ENCODE measurements around the gene SLC16A12.
A peak's percentile ranks its signal among the peaks of the same experiment; 100 is the strongest.
"Not testable (repeated sequence)": the region's sequence is repeated elsewhere in the genome, so short reads cannot be mapped to it uniquely, and the experiment has no call there.

The SLC16A12 gene

DNA sequence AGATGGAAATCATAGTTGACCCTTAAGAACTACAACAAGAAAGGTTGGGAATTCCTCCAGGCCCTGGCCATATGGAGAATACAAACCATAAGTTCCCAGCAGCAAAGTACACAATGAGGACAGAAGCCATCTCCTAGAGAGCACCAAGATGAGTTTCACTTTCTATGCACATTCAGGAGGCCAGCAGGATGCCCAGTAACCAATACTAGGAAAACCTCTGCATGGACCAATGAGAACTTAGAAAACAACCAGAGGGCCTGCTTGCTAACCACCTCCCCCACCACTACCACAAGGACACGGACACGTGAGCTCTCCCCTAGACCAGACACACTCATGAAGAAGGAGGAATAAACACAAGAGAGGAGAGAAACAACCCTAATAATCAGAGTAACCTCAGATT, 64.8 kb downstream of the SLC16A12 start:
- no peak for DNase-seq (ENCODE audit: low read depth in 2 of 2)

DNA sequence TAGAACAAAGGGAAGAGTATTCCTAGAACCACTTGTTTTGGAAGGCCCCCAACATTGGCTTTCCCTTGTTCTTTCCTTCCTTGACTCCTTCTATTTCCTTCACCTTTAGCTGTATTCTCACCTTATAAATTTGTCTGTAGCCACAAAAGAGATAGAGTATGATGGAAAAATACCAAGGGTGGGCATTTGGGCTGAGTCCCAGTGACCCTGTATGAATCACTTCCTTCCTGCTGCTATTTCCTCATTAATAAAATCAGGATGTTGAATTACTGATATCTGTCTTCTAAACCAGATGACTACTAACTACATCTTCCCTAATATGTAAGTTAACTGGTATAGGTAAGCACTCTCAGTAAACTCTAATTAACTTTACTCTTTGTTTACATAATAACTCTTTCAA, 65.9 kb downstream of the SLC16A12 start:
- DNase-seq (ENCODE audit: low read depth in 2 of 2): no peak

GRCh38 chr10:89468191-89468965, 67.0 kb downstream of the SLC16A12 start:
- no peak for DNase-seq (ENCODE audit: low read depth in 2 of 2)

- no peak for DNase-seq (ENCODE audit: low read depth in 2 of 2)
These were observed 68.8 kb downstream of the SLC16A12 start for GRCh38 chr10:89466599-89467035.

DNA sequence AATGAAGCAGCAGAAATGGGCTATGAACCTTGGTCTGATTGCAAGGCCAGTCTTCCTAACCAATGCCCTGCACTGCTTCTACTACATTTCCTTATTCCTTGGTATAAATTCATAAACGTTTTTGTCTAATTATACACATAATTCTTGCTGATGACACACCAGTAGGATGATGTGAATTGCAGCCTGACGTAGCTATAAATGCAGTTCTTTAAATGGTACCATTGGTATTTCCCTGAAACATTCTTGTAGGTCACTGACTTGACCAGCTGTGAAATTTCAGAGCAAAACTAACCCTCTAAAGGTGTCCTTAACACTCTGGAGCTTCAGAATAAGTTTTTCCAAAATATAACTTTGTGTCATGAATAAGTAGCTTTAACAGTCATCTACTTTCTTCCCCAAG, 70.2 kb downstream of the SLC16A12 start:
- no peak for DNase-seq (ENCODE audit: low read depth in 2 of 2)

GRCh38 chr10:89463846-89464537, 71.4 kb downstream of the SLC16A12 start:
- DNase-seq (ENCODE audit: low read depth in 2 of 2): no peak

DNA sequence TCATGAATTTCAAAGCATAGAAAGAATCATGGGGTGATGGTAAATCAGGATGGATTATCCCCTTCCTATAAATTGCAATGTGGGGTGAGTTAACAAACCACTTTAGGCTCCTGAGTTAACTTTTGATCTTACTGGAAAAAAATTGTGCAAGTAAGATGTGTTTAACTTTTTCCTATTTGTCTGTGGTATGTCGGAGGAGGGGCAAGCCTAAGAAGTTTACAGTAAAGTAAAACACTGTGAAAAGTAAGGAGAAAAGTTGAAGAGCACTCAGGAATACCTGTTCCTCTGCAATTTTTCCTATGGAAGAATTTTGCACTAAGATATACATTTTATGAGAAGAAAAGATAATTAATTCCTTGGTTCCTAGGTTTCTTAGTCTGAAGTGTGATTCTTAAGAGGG, 76.6 kb downstream of the SLC16A12 start:
- DNase-seq (ENCODE audit: low read depth in 2 of 2): no peak

DNA sequence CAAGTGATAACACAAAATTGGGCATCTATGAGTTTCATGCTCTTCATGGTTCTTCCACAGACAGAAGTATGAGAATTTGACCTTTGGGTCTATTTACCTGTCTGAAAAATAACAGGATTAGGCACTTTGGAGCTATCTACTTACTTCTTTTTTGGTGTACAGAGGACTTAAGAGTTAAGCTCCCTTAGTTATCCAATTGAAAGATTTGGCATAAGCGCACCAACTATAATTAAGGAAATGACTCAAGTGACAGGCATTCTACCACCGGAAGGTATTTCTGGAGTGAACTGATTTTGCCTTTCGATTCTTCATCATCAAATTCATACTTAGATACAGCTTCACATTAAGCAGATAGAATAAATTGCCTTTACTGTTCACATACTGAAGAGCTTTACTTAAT, 77.1 kb downstream of the SLC16A12 start:
- peak; percentile 61 to 68 for DNase-seq (ENCODE audit: low read depth in 2 of 2)

DNA sequence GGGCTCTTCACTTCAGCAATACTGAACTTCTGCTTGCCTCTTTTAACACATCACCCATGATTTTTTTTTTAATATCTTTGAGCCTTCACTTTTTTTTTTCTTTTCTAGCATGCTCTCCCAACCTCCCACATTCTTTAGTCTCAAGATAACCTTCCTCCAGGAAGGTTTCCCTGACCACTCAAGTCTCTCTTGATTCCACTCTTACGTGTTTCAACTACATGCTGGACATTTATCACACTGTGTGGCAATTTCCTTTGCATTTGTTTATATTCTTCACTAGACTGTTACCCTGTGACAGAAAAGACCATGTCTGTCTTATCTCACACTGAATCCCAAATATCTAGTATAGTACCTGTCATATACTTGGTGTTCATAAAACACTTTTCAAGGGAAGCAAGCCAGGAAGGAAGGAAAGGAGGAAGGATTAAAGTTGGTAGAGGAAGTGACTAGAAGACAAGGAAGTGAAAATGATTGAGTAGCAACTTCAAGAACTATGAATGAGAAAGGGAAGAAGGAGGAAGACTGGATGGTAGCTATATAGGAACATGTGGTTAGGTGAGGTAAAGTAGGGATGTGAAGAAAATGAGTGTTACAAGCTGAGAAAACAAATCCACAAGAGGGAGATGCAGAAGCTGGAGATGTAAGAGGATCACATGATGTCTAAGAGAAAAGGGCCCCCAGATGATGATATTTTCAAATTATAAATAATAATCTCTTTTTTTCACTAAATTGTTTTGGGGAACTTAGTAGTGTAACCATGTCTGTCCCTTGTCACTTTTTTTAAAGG, 80.6 kb downstream of the SLC16A12 start:
- no peak for DNase-seq (ENCODE audit: low read depth in 2 of 2)

DNA sequence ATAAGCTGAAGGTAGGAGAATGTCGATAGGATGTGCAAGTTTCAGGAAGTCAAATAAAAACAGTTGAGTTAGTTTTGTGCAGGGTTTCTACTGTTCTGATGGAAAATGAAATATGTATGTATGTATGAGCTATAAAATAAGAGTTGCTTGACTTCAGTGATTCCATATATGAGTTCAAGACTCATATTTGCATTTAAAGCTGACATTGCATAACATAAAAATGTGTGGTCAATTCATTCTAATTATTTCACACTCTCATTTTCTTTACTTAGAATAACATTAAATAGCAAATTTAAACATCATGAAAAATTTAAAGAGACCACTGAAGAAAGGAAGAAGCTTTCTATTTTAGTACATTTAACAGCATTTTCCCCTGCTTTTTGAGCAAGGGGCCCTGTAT, 83.2 kb downstream of the SLC16A12 start:
- DNase-seq (ENCODE audit: low read depth in 2 of 2): no peak

DNA sequence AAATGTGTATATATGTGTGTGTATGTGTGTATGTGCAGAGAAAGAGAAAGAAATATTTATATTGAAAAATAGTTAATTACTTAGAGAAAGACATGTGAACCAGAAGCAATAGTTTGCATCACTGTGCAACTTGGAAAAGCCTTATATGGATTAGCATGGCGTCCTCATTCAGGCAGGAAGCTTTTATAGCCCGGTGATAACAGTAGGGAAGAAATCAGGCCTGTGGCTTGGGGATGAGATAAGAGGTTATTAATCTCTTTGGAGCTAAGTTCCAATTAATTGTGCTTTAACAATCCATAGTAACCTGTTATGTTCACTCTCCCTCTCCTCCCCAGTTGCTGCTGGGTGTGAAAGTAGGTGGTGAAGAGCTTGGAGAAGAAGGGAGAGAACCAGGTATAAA, 84.5 kb downstream of the SLC16A12 start:
- no peak for DNase-seq (ENCODE audit: low read depth in 2 of 2)

GRCh38 chr10:89444819-89445218, 90.6 kb downstream of the SLC16A12 start:
- not testable (repeated sequence) for DNase-seq (ENCODE audit: low read depth in 2 of 2)

DNA sequence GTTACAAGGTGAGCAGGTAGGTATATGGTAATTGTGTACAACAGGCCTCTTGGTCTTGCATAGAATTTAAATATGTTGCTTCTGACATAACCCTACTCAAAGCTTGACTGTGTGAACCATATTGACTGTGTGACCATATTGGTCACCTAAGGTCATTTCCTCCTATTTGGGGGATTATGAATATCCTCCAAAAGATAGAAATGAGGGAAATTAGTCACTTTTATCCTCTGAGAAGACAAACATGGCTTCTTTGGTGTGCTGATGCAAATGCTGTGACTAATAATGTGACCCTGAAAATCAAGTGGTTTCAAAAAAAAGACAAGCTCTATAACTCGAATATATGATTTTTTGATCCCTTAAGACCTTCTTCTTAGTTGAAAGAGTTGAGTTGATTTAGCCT, 93.1 kb downstream of the SLC16A12 start:
- DNase-seq (ENCODE audit: low read depth in 2 of 2): no peak

DNA sequence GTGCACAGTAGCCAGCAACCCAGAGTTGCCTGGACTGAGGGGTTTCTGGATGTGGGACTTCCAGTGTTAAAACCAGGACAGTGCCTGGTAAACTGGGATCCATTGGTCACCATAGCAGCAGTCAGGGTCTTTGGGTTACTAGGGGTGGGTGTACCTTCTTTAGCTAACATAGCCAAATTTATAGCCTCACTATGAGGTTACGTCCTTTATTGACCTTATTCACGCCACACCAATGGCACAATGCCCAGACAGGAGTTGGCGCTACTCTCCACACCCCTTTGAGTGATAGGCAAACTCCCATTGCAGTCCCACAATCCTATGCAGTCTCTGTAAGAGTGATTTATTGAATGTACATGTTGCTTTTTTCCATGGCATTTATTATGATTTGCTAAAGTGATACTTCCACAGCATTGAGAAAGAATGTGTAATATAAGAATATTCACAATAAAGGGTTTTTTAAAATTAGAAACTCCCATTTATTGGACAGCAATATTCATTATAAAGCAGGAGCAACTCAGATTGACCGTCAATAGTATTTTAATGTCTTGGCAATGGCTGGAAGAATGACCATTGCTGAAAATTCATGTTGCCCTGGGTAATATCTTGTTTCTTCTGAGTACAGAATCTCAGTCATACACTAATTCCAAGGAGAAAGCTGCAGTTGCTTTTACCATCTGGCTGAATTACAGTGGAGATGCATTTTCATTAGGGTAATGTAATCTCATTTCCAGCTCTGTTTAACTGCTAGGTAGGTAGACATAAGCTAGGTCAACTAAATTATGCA, 95.0 kb downstream of the SLC16A12 start:
- no peak for DNase-seq (ENCODE audit: low read depth in 2 of 2)

GRCh38 chr10:89438525-89438924, 96.9 kb downstream of the SLC16A12 start:
- DNase-seq (ENCODE audit: low read depth in 2 of 2): no peak

DNA sequence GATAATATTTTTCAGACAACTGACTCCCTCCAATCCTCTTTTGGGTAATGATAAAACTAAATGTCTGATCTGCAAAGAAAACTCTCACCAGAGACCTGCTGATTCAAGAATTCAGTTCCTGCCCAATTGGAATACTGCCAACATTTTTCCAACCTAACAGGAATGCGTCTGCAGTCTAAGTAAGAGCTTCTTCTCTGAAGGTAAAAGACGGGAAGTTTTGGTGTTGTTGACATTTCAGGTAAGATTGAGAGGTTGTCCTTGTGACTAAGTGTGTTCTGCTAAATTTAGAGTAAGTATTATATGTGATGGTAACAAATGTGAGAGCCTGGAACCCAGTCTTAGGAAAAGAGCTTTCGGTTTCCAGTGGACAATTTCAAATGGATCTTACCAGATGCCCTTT, 103.4 kb downstream of the SLC16A12 start:
- DNase-seq (ENCODE audit: low read depth in 2 of 2): peak; percentile 43 to 46

DNA sequence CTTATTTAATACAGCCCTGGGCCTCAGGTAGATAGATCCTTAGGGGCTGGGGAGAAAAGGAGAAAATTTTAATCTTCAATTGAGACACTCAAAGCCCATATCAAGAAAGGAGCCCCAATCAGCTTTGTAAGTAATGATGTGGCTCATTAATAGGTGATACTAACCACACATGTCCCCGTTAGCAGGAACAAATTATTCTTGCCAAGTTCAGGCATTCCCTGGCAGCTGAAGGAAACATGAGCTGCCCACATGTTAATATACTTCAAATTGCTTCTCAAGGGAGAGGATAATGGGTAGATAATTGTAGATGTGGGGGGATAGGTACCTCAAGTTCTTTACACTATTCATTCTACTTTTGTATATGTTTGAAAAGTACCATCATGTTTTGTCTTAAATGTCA, 106.5 kb downstream of the SLC16A12 start:
- DNase-seq (ENCODE audit: low read depth in 2 of 2): no peak

- DNase-seq (ENCODE audit: low read depth in 2 of 2): peak; percentile 64 to 67
These were observed 107.8 kb downstream of the SLC16A12 start for GRCh38 chr10:89427629-89428028.

- peak; percentile 38 to 48 for DNase-seq (ENCODE audit: low read depth in 2 of 2)
These were observed 109.0 kb downstream of the SLC16A12 start for GRCh38 chr10:89426230-89426868.

GRCh38 chr10:89425000-89425399, 110.4 kb downstream of the SLC16A12 start:
- no peak for DNase-seq (ENCODE audit: low read depth in 2 of 2)

DNA sequence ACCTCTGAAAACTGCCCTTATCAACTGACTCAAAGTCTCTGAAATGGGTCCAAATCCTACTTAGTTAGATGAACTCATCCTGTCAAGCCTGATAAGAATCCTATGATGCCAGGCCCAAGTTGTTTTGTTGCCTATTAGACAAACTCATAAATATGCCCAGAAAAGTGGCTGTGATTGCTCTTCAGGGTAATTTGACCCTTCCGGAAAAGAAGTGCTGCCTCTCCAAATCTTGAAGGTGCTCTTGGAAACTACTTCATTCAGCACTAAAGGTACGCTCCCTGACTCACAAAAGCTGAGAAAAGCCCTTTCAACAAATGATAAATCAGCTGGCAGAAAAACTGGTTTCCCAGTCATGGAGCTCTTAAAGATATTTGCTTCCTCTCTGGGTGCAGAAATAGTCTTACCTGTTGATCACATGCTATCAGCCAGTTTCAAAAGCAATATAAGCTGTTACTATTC, 114.3 kb downstream of the SLC16A12 start:
- no peak for DNase-seq (ENCODE audit: low read depth in 2 of 2)

Data from fibroblast of skin of left quadriceps (primary cell).